ENCODE results near the gene CCDC30. TPM values are rescaled to one million over a fixed set of nuclear protein-coding genes. Genes with fewer than 3 reads are reported as not detected.

The CCDC30 gene
- total RNA-seq, 1 experiment from 2014 or later: 1.3 TPM

DNA sequence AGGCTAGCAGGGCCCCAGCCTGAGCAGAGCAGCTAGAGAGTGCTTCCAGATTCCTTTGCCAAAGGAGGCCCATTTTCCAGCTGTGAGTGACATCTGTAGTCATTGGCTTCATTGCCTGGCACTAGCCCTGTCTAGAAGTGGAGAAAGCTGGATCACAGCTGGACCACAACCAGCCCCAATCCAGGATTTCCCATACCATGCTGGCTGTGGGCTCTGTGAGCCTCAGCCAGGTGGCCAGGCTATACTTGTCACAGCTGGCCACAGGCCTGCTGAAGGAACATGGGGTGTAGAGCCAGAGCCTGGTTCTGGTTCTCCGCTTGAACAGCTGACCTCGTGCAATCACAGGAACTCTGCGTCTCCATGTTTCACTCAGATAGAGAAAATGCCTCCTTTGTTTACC, 45.9 kb upstream of the CCDC30 start:
- DNase-seq (ENCODE audit: low read depth, low spot score) (no peak), ATAC-seq (no peak)
- Histone ChIP-seq H3K27me3 (ENCODE audit: control insufficient read depth, insufficient read depth, low read length) (no peaks in the 10 kb centered on the region), H3K4me3 (ENCODE audit: low read depth in 2 of 2, low read length in 2 of 2) (no peak overlapping the region), H3K4me1 (ENCODE audit: control insufficient read depth, insufficient read depth, low read length) (no peaks in the 10 kb centered on the region), H3K36me3 (ENCODE audit: control insufficient read depth, insufficient read depth, low read length) (no peaks in the 10 kb centered on the region), H3K9me3 (ENCODE audit: control insufficient read depth, insufficient read depth, low read depth, low read length) (no peaks in the 10 kb centered on the region), H3K27ac (ENCODE audit: low read length) (no peak overlapping the region)
- no peak for TF ChIP-seq SIN3A (IDR thresholded peaks at IDR 0.05; ENCODE audit: borderline replicate concordance, insufficient read depth, low read depth, low read length)
- in situ Hi-C loops (cut with HindIII; ENCODE audit: low pct_unique_long_range_greater_than_20kb, low sequenced_read_pairs) (no loop called here), intact Hi-C loops (cut with micrococcal nuclease; ENCODE audit: unreplicated experiment) (no loop called here)
- CTCF ChIA-PET: no interaction called here
- POLR2A ChIA-PET: interaction anchor here (0.6 kb wide), 1 partner anchor 194 kb away, joined by 5 read pairs; no protein-coding TSS in a partner anchor
- BruUV-seq (replicated peaks): no TSS peak

GRCh38 chr1:42418516-42418915, 44.6 kb upstream of the CCDC30 start:
- Histone ChIP-seq H3K4me3 (ENCODE audit: low read depth in 2 of 2, low read length in 2 of 2) (no peak overlapping the region), H3K9me3 (ENCODE audit: control insufficient read depth, insufficient read depth, low read depth, low read length) (no peaks in the 10 kb centered on the region), H3K27me3 (ENCODE audit: control insufficient read depth, insufficient read depth, low read length) (no peaks in the 10 kb centered on the region), H3K36me3 (ENCODE audit: control insufficient read depth, insufficient read depth, low read length) (no peaks in the 10 kb centered on the region), H3K4me1 (ENCODE audit: control insufficient read depth, insufficient read depth, low read length) (no peaks in the 10 kb centered on the region), H3K27ac (ENCODE audit: low read length) (no peak overlapping the region)
- in situ Hi-C loops (cut with HindIII; ENCODE audit: low pct_unique_long_range_greater_than_20kb, low sequenced_read_pairs) (no loop called here), intact Hi-C loops (cut with micrococcal nuclease; ENCODE audit: unreplicated experiment) (no loop called here)
- TF ChIP-seq TCF7L2 (IDR thresholded peaks at IDR 0.05; ENCODE audit: low read depth, low read length): no peak
- no peak for TF ChIP-seq SIN3A (IDR thresholded peaks at IDR 0.05; ENCODE audit: borderline replicate concordance, insufficient read depth, low read depth, low read length)
- no peak for TF ChIP-seq POLR2AphosphoS5 (IDR thresholded peaks at IDR 0.05; ENCODE audit: low read depth, low read length)
- TF ChIP-seq REST (IDR thresholded peaks at IDR 0.05; ENCODE audit: insufficient read depth in 1 of 2, low read depth in 2 of 2, low read length in 1 of 2): no peak
- TF ChIP-seq, protein P1, sequence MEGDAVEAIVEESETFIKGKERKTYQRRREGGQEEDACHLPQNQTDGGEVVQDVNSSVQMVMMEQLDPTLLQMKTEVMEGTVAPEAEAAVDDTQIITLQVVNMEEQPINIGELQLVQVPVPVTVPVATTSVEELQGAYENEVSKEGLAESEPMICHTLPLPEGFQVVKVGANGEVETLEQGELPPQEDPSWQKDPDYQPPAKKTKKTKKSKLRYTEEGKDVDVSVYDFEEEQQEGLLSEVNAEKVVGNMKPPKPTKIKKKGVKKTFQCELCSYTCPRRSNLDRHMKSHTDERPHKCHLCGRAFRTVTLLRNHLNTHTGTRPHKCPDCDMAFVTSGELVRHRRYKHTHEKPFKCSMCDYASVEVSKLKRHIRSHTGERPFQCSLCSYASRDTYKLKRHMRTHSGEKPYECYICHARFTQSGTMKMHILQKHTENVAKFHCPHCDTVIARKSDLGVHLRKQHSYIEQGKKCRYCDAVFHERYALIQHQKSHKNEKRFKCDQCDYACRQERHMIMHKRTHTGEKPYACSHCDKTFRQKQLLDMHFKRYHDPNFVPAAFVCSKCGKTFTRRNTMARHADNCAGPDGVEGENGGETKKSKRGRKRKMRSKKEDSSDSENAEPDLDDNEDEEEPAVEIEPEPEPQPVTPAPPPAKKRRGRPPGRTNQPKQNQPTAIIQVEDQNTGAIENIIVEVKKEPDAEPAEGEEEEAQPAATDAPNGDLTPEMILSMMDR (IDR thresholded peaks at IDR 0.05): no peak
- ChIA-PET POLR2A (no interaction called here), CTCF (no interaction called here)
- no TSS peak for BruUV-seq (replicated peaks)
- ATAC-seq (no peak), DNase-seq (ENCODE audit: low read depth, low spot score) (no peak)

GRCh38 chr1:42419126-42419821, 43.8 kb upstream of the CCDC30 start:
- Histone ChIP-seq H3K9me3 (ENCODE audit: control insufficient read depth, insufficient read depth, low read depth, low read length) (no peaks in the 10 kb centered on the region), H3K27ac (ENCODE audit: low read length) (no peak overlapping the region), H3K4me1 (ENCODE audit: control insufficient read depth, insufficient read depth, low read length) (no peaks in the 10 kb centered on the region), H3K27me3 (ENCODE audit: control insufficient read depth, insufficient read depth, low read length) (no peaks in the 10 kb centered on the region), H3K4me3 (ENCODE audit: low read depth in 2 of 2, low read length in 2 of 2) (no peak overlapping the region), H3K36me3 (ENCODE audit: control insufficient read depth, insufficient read depth, low read length) (no peaks in the 10 kb centered on the region)
- ChIA-PET CTCF (no interaction called here), POLR2A (interaction anchor here (0.6 kb wide), 1 partner anchor 234 kb away, joined by 10 read pairs; no protein-coding TSS in a partner anchor)
- TF ChIP-seq, protein P1 (IDR thresholded peaks at IDR 0.05): no peak
- DNase-seq (ENCODE audit: low read depth, low spot score) (no peak), ATAC-seq (no peak)
- intact Hi-C loops (cut with micrococcal nuclease; ENCODE audit: unreplicated experiment): no loop called here
- in situ Hi-C loops (cut with HindIII; ENCODE audit: low pct_unique_long_range_greater_than_20kb, low sequenced_read_pairs): no loop called here
- no TSS peak for BruUV-seq (replicated peaks)

Measured in Panc1 (cell line).